Karpas-422 (cell line): Measurements from ENCODE around the gene NFKBIA. TPM values are rescaled to one million over a fixed set of nuclear protein-coding genes. Genes with fewer than 3 reads are reported as not detected.
"Not testable (repeated sequence)": the region's sequence is repeated elsewhere in the genome, so short reads cannot be mapped to it uniquely, and the experiment has no call there.

Experiments
- DNase-seq: peaks from one replicate; pipeline ENCODE4 v3.0.0-alpha.2; 2015
- H2AFZ ChIP-seq: fragments of 200-600 bp; sonication (generic); 2 replicates; pipeline ENCODE4 v1.6.1; 2014; ENCODE audit warnings: antibody characterized with exemption, low read length, mixed read lengths
- H3K27ac ChIP-seq: fragments of 200-600 bp; sonication (generic); 2 replicates; pipeline ENCODE4 v1.5.1; 2014; ENCODE audit warnings: mild to moderate bottlenecking, low read length, moderate library complexity
- H3K27me3 ChIP-seq: fragments of 200-600 bp; sonication (generic); 2 replicates; pipeline ENCODE4 v1.6.1; 2014; ENCODE audit warnings: low read length, mixed read lengths
- H3K36me3 ChIP-seq: fragments of 200-600 bp; sonication (generic); 2 replicates; pipeline ENCODE4 v1.6.1; 2014; ENCODE audit warnings: low read length, mixed read lengths; ENCODE audit not compliant: insufficient read depth
- H3K4me1 ChIP-seq: fragments of 200-600 bp; sonication (generic); 2 replicates; pipeline ENCODE4 v1.6.1; 2014; ENCODE audit warnings: mild to moderate bottlenecking, low read length, mixed read lengths
- H3K4me2 ChIP-seq: fragments of 200-600 bp; sonication (generic); 2 replicates; pipeline ENCODE4 v1.6.1; 2014; ENCODE audit warnings: low read length, low read depth, mild to moderate bottlenecking; ENCODE audit not compliant: poor library complexity, severe bottlenecking
- H3K4me3 ChIP-seq: fragments of 200-600 bp; sonication (generic); 2 replicates; pipeline ENCODE4 v1.5.1; 2014; ENCODE audit warnings: mild to moderate bottlenecking, antibody characterized with exemption, low read length, mixed read lengths
- H3K79me2 ChIP-seq: fragments of 200-600 bp; sonication (generic); 2 replicates; pipeline ENCODE4 v1.6.1; 2014; ENCODE audit warnings: mild to moderate bottlenecking, low read length, mixed read lengths
- H3K9ac ChIP-seq: fragments of 200-600 bp; sonication (generic); 2 replicates; pipeline ENCODE4 v1.6.0; 2014; ENCODE audit warnings: low read length
- H3K9me2 ChIP-seq: fragments of 200-600 bp; sonication (generic), shearing (Covaris generic); replicated peaks from 2 replicates; pipeline ENCODE4 v1.6.0; 2014; ENCODE audit warnings: mild to moderate bottlenecking, low read length, moderate library complexity; ENCODE audit not compliant: insufficient read depth
- H3K9me3 ChIP-seq: fragments of 300-700, 200-600 bp; sonication (generic); 2 replicates; pipeline ENCODE4 v1.6.1; 2014; ENCODE audit warnings: low read length, mixed read lengths
- H4K20me1 ChIP-seq: fragments of 200-600 bp; sonication (generic); 2 replicates; pipeline ENCODE4 v1.6.1; 2014; ENCODE audit warnings: mild to moderate bottlenecking, antibody characterized with exemption, low read length, low read depth; ENCODE audit not compliant: insufficient read depth
- total RNA-seq: library from RNA; depleted of rRNA; stranded (reverse); fragments of >200 nt; shearing (Covaris generic); gene quantifications from 2 replicates; pipeline ENCODE4 v1.2.3, GENCODE V29; 2014; ENCODE audit warnings: low replicate concordance

The NFKBIA gene
- total RNA-seq, 1 experiment from 2014 or later = 27.6 TPM

DNA sequence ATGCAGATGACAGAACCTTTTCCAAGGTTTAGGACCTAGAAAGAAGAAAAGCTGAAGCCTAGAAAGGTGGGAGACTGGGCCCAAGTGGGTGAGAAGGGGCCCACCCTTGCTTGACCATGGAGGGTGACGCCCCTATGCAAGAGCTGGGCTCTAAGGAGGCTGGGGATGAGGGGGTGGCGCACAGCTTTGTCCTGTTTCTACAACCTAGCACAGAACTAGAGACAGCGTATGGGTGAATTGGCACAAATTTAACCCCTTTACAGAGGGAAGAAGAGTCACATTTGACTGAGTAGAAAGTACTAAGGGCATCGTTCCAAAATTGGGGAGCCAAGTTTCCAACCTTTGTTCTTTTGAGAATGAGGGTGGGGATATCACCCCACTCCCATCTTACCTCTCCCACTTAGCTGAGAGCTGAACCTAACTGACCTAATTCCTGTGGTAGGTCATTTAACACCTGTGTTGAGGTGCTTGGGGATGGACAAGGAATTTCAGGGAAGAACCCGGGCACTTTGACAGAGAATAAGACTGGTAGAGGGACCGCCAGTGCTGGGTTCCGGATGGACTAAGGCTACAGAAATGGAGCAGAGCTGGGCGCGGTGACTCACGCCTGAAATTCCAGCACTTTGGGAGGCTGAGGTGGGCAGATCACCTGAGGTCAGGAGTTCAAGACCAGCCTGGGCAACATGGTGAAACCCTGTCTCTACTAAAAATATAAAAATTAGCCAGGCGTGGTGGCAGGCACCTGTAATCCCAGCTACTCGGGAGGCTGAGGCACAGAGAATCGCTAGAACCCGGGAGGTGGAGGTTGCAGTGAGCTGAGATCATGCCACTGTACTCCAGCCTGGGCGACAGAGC is 5.2 kb downstream of the NFKBIA start:
- H4K20me1 ChIP-seq = peaks cover 16% of the 10 kb centered on the region
- H3K79me2 ChIP-seq = peaks cover 8% of the 10 kb centered on the region
- H3K4me1 ChIP-seq = peaks cover 14% of the 10 kb centered on the region
- no peak overlapping the region for H2AFZ ChIP-seq
- peaks cover 29% of the 10 kb centered on the region for H3K36me3 ChIP-seq
- H3K4me2 ChIP-seq = no peak overlapping the region
- no peaks in the 10 kb centered on the region for H3K27me3 ChIP-seq
- DNase-seq = no peak
- no peaks in the 10 kb centered on the region for H3K9me2 ChIP-seq
- H3K9me3 ChIP-seq = no peaks in the 10 kb centered on the region
- no peak overlapping the region for H3K27ac ChIP-seq
- no peak overlapping the region for H3K4me3 ChIP-seq
- H3K9ac ChIP-seq = no peak overlapping the region

GRCh38 chr14:35398071-35398584 is 6.4 kb downstream of the NFKBIA start:
- no peak overlapping the region for H3K4me3 ChIP-seq
- H3K9me3 ChIP-seq = no peaks in the 10 kb centered on the region
- H4K20me1 ChIP-seq = peaks cover 10% of the 10 kb centered on the region
- no peaks in the 10 kb centered on the region for H3K9me2 ChIP-seq
- peaks cover 3% of the 10 kb centered on the region; the same call in 1 of the 2 replicates for H3K79me2 ChIP-seq
- H2AFZ ChIP-seq = no peak overlapping the region
- H3K4me2 ChIP-seq = no peak overlapping the region
- H3K27ac ChIP-seq = no peak overlapping the region
- no peaks in the 10 kb centered on the region for H3K27me3 ChIP-seq
- H3K36me3 ChIP-seq = peaks cover 26% of the 10 kb centered on the region
- H3K9ac ChIP-seq = no peak overlapping the region
- DNase-seq = no peak
- peaks cover 8% of the 10 kb centered on the region for H3K4me1 ChIP-seq

DNA sequence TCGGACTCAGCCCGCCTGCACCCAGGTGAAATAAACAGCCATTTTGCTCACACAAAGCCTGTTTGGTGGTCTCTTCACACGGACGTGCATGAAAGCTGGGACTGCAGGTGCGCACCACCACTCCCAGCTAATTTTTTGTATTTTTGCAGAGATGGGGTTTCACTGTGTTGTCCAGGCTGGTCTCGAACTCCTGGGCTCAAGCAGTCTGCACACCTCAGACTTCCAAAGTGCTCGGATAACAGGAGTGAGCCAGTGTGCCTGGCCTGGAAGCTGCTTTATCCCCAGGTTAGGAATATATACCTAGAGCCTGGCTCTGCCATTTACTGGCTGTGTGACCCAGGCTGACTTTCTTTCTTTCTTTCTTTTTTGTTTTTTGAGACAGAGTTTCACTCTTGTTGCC is 7.9 kb downstream of the NFKBIA start:
- DNase-seq, H2AFZ ChIP-seq, H3K4me2 ChIP-seq, H3K4me3 ChIP-seq, H3K4me1 ChIP-seq, H3K9ac ChIP-seq, H3K9me2 ChIP-seq, H4K20me1 ChIP-seq, H3K9me3 ChIP-seq, H3K79me2 ChIP-seq, H3K27ac ChIP-seq, H3K27me3 ChIP-seq: not testable (repeated sequence)
- peaks cover 10% of the 10 kb centered on the region for H3K36me3 ChIP-seq

DNA sequence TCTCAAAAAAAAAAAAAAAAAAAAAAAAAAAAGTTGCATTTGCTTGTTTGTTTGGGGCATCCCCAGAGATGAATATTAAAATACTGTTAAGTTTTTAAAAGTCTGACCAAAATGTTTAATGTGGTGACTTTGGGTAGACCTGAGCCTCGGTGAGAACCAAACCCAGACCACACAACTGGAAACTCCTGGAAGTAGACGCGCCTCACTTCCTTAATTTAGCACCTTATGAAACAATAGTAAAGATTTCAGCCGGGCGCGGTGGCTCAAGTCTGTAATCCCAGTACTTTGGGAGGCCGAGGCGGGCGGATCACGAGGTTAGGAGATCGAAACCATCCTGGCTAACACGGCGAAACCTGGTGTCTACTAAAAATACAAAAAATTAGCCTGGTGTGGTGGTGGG is 9.3 kb downstream of the NFKBIA start:
- Histone ChIP-seq H3K9ac (no peak overlapping the region), H3K9me3 (no peaks in the 10 kb centered on the region), H3K36me3 (no peaks in the 10 kb centered on the region), H3K27me3 (no peaks in the 10 kb centered on the region), H3K4me3 (no peak overlapping the region), H3K4me1 (peaks cover 7% of the 10 kb centered on the region), H2AFZ (no peak overlapping the region), H4K20me1 (no peaks in the 10 kb centered on the region), H3K4me2 (no peak overlapping the region), H3K79me2 (no peaks in the 10 kb centered on the region), H3K27ac (no peak overlapping the region), H3K9me2 (no peaks in the 10 kb centered on the region)
- DNase-seq = no peak

GRCh38 chr14:35394326-35395013 is 10.1 kb downstream of the NFKBIA start:
- H3K79me2 ChIP-seq = no peaks in the 10 kb centered on the region
- H3K4me3 ChIP-seq = no peak overlapping the region
- H3K36me3 ChIP-seq = no peaks in the 10 kb centered on the region
- no peak overlapping the region for H3K4me2 ChIP-seq
- DNase-seq = no peak
- H3K27me3 ChIP-seq = no peaks in the 10 kb centered on the region
- no peaks in the 10 kb centered on the region for H4K20me1 ChIP-seq
- H3K9me2 ChIP-seq = no peaks in the 10 kb centered on the region
- no peaks in the 10 kb centered on the region for H3K9me3 ChIP-seq
- H3K9ac ChIP-seq = no peak overlapping the region
- H3K4me1 ChIP-seq = peaks cover 7% of the 10 kb centered on the region
- no peak overlapping the region for H3K27ac ChIP-seq
- no peak overlapping the region for H2AFZ ChIP-seq

GRCh38 chr14:35393826-35394225 is 10.7 kb downstream of the NFKBIA start:
- H3K9ac ChIP-seq = no peak overlapping the region

DNA sequence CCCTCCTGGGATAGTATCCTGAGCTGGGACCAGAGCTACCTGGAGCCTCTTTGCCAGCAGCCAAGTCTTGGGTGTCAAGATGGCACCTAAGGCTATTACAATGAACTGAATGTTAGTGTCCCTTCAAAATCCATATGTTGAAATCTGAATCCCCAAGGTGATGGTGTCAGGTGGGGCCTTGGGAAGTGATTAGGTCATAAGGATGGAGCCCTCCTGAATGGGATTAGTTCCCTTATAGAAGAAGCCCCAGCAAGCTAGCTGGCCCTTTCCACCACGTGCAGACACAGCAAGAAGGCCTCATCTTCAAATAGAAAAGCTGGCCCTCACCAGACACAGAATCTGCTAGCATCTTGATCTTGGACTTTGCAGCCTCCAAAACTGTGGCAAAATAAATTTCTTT is 12.4 kb downstream of the NFKBIA start:
- no peak for DNase-seq
- Histone ChIP-seq H3K4me2 (no peak overlapping the region), H3K4me3 (no peak overlapping the region), H3K27ac (no peak overlapping the region), H2AFZ (no peak overlapping the region), H4K20me1 (no peaks in the 10 kb centered on the region), H3K79me2 (no peaks in the 10 kb centered on the region), H3K27me3 (0 out of 2 replicates have a peak, but pooled peaks cover 3% of the 10 kb centered on the region), H3K9me3 (no peaks in the 10 kb centered on the region), H3K4me1 (peaks cover 2% of the 10 kb centered on the region; the same call in 1 of the 2 replicates), H3K36me3 (no peaks in the 10 kb centered on the region), H3K9ac (no peak overlapping the region), H3K9me2 (no peaks in the 10 kb centered on the region)

More at GRCh38 chr14:35393826-35394225, 10.7 kb downstream of the NFKBIA start:
- no peaks in the 10 kb centered on the region for H3K79me2 ChIP-seq
- H3K27ac ChIP-seq = no peak overlapping the region
- H3K4me3 ChIP-seq = no peak overlapping the region
- H3K27me3 ChIP-seq = no peaks in the 10 kb centered on the region
- peaks cover 7% of the 10 kb centered on the region for H3K4me1 ChIP-seq
- no peaks in the 10 kb centered on the region for H4K20me1 ChIP-seq
- H3K9me3 ChIP-seq = no peaks in the 10 kb centered on the region
- no peaks in the 10 kb centered on the region for H3K36me3 ChIP-seq
- H3K9me2 ChIP-seq = no peaks in the 10 kb centered on the region
- no peak overlapping the region for H3K4me2 ChIP-seq
- DNase-seq = no peak
- H2AFZ ChIP-seq = no peak overlapping the region

GRCh38 chr14:35391388-35391710 is 13.2 kb downstream of the NFKBIA start:
- H3K27ac ChIP-seq = no peak overlapping the region
- H3K4me3 ChIP-seq = no peak overlapping the region
- H3K4me1 ChIP-seq = peaks cover 2% of the 10 kb centered on the region; the same call in 1 of the 2 replicates
- H3K4me2 ChIP-seq = no peak overlapping the region
- no peaks in the 10 kb centered on the region for H4K20me1 ChIP-seq
- no peak overlapping the region for H2AFZ ChIP-seq
- H3K27me3 ChIP-seq = 0 out of 2 replicates have a peak, but pooled peaks cover 3% of the 10 kb centered on the region
- H3K36me3 ChIP-seq = no peaks in the 10 kb centered on the region
- no peaks in the 10 kb centered on the region for H3K9me2 ChIP-seq
- DNase-seq = no peak
- no peaks in the 10 kb centered on the region for H3K79me2 ChIP-seq
- no peaks in the 10 kb centered on the region for H3K9me3 ChIP-seq
- no peak overlapping the region for H3K9ac ChIP-seq
